GM12891 (cell line): ENCODE measurements around the gene RBM27.

Experiments
- PAX5 ChIP-seq: IDR thresholded peaks from 2 replicates; pipeline ENCODE4 v1.6.1; 2011; ENCODE audit warnings: low read length, moderate library complexity, mild to moderate bottlenecking; ENCODE audit not compliant: insufficient read depth, severe bottlenecking
- POLR2A ChIP-seq: IDR thresholded peaks from 2 replicates; pipeline ENCODE4 v1.6.1; 2011; ENCODE audit warnings: low read depth, low read length, control low read depth
- POLR2AphosphoS5 ChIP-seq: IDR thresholded peaks from 2 replicates; pipeline ENCODE4 v1.6.1; 2011; ENCODE audit warnings: low read depth, low read length, control low read depth
- POU2F2 ChIP-seq: IDR thresholded peaks from 2 replicates; pipeline ENCODE4 v1.6.1; 2011; ENCODE audit warnings: low read depth, mild to moderate bottlenecking, control low read depth, low read length, moderate library complexity
- SPI1 ChIP-seq: IDR thresholded peaks from 2 replicates; pipeline ENCODE4 v1.6.1; 2011; ENCODE audit warnings: low read depth, low read length, control low read depth
- TAF1 ChIP-seq: IDR thresholded peaks from 2 replicates; pipeline ENCODE4 v1.6.1; 2011; ENCODE audit warnings: low read depth, low read length, control low read depth

DNA sequence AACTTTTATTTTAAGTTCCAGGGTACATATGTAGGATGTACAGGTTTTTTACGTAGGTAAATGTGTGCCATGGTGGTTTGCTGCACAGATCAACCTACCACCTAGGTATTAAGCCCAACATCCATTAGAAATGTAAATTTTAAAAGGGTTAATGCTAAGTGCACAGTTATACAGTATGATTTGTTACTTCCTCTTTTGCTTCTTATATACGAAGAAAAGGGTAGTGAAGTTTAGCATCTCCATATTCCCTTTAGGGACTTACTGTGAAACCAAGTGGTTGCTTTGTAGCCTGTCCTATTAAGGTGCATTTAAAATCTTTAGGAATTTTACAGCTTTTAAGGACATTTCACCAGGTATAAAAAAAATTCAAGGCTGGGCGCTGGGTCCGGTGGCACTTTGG lies 46.4 kb downstream of the RBM27 start:
- TF ChIP-seq POLR2A, result no peak
- no peak for TF ChIP-seq POLR2AphosphoS5
- peak; percentile 6; the same call in 1 of the 2 replicates for TF ChIP-seq SPI1
- no peak for TF ChIP-seq POU2F2
- no peak for TF ChIP-seq TAF1
- TF ChIP-seq PAX5, result no peak
